NCI-H345 (cell line): ENCODE results near the gene EIF3K.
"Not testable (repeated sequence)": the region's sequence is repeated elsewhere in the genome, so short reads cannot be mapped to it uniquely, and the experiment has no call there.

Experiments
- DNase-seq: peaks from one replicate; lab custom pipeline; 2025; lab: John Stamatoyannopoulos, UW

EIF3K gene, protein sequence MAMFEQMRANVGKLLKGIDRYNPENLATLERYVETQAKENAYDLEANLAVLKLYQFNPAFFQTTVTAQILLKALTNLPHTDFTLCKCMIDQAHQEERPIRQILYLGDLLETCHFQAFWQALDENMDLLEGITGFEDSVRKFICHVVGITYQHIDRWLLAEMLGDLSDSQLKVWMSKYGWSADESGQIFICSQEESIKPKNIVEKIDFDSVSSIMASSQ

DNA sequence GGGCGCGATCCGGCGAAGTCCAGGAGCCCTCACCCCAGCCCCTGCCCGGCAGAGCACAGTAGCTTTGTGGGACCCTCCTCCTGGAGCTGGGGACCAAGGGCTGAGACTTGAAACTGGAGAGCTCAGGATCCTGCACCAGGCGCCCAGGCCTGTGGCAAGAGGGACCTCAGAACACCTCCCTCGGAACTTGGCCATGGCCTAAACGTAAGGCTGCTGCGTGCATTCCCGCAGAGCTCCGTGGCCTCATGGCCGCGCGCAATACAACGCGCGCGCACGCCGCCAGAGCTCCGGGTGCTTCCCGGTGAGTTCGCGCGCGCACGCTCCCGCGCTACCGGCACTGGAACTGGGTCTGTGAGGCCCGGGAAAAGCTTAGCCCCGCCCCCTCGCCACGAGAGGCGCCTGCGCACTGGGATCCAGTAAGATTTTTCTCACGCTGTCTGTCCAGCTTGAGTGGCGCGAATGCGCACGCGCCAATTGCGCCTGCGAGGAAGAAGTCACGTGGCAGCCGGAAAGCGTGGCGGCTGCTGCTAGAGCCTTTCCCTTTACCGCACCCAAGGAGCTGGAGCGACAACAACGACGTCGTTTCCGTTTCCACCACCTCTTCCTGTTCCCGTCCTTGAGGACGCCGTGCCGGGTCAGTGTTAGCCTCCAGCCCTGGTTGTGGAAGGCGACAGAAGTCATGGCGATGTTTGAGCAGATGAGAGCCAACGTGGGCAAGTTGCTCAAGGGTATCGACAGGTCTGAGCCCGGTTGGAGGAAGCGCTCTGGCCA, at the start of gene EIF3K:
Gene EIF3K (plus strand): TSS at position 599 of the 771 bp plus-strand sequence. CDS start 81 bp downstream, at position 680.
- DNase-seq, result peak; percentile 100

DNA sequence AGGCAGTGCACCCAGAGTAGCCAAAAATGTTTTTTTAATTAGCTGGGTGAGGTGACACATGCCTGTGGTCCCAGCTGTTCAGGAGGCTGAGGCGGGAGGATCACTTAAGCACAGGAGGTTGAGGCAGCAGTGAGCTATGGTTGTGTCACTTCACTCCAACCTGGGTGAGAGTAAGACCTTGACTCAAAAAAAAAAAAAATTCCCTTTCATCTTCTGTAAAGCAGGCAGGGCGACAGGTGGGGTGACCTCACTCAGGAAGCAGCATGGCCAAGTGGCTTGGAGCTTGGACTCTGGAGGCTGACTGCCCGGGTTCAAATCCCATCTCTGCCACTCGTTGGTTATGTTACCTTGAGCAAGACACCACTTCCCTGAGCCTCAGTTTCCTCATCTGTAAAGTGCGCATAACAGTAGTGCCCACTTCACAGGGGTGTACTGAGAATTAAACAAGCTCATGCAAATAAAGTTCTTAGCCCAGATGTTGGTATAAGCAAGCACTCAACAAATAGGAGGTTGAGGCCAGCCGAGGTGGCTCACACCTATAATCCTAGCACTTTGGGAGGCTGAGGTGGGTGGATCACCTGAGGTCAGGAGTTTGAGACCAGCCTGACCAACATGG, 49.5 kb upstream of the EIF3K start:
- DNase-seq, result no peak

DNA sequence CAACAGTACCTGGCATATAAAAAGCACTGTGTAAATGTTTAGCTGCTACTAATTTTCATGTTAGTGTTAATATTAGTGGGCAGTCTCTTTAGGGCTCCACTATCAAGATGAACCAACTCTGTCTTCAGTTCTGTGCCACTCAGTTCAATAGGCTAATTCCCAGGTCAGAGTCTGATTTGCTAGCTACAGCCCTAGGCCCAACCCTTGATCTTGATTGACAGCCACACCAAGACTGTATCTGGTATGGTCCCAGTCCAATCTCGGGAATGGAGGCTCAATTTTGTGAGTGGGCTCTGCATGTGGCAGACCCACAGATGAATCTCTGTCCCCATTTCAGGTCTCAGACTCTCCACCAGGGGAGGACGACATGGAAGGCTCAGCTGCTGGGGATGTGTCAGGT, 47.3 kb upstream of the EIF3K start:
- no peak for DNase-seq

DNA sequence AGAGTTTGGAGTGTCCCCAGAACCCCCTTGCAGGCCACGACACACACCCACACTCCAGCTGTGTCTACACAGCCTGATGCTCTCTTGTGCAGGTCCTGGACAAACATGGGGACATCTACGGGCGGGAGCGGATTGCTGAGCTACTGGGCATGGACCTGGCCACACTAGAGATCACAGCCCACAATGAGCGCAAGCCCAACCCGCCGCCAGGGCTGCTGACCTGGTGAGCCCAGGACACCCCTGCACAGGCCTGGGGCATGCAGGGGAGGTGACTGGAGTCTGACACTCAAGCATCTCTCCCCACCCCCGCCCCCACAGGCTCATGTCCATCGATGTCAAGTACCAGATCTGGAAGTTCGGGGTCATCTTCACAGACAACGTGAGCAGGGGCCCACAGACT, 41.2 kb upstream of the EIF3K start:
- no peak for DNase-seq

DNA sequence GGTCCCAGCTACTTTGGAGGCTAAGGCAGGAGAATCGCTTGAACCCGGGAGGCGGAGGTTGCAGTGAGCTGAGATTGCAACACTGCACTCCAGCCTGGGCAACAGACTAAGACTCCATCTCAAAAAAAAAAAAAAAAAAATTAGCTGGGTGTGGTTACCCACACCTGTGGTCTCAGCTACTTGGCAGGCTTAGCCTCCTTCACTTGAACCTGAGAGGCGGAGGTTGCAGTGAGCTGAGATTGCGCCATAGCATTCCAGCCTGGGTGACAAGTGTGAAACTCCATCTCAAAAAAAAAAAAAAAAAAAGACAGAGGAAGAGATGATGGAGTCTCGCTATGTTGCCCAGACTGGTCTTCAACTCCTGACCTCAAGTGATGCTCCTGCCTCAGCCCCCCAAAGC, 39.7 kb upstream of the EIF3K start:
- not testable (repeated sequence) for DNase-seq

DNA sequence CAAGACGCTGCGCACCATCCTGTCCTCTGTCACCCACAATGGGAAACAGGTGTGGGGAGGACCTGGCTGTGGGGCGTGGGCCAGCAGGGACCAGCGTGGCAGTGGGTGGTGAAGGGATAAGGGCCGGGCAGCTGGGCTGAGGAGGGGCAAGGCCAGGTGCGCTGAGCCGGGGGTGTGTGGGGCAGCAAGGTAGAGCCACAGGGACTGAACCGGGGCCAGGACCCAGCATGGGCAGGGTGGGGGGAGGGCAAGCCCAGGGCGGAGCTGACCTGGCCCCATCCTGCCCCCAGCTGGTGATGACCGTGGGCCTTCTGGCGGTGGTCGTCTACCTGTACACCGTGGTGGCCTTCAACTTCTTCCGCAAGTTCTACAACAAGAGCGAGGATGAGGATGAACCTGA, 38.9 kb upstream of the EIF3K start:
- DNase-seq, result no peak

DNA sequence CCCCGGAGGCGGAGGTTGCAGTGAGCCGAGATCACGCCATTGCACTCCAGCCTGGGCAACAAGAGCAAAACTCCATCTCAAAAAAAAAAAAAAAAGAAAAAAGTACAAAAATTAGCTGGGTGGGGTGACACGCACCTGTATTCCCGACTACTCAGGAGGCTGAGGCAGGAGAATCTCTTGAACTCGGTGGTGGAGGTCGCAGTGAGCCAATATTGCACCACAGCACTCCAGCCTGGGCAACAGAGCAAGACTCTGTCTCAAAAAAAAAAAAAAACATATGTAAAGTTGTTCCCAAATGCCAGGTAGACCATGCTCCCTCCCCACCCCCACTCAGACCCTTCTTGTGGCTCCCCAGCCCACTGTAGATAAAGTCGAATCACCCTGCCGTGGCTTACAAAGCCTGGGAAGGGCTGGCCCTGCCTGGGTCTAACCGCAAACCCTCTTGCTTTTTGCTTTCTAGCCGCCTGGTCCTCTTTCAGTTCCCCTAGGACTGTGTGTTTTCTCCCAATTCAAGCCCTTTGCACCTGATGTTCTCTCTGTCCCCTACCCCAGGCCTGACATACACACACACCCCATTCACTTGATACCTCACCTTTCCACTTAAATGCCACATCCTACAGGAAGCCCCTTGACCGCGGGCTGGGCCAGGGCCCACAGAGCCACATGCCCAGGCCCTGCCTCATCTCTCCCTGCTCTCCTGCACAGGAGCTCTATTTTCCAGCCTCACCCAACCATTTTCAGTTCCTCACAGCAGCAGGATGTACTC, 35.6 kb upstream of the EIF3K start:
- no peak for DNase-seq

DNA sequence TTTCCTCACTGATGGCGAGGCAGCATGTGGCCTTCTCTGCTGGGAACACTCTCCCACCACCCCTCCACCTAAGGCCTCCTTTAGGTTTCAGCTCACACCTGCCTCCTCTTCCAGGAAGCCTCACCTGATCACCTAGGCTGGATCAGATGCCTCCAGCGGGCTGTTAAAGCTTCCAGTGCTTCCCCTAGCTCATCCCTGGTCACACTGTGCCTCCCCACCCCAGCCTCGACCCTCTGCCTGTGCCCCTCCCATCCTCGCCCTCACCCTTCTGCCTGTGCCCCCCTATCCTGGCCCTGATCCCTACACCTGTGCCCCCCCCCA, 35.0 kb upstream of the EIF3K start:
- no peak for DNase-seq

DNA sequence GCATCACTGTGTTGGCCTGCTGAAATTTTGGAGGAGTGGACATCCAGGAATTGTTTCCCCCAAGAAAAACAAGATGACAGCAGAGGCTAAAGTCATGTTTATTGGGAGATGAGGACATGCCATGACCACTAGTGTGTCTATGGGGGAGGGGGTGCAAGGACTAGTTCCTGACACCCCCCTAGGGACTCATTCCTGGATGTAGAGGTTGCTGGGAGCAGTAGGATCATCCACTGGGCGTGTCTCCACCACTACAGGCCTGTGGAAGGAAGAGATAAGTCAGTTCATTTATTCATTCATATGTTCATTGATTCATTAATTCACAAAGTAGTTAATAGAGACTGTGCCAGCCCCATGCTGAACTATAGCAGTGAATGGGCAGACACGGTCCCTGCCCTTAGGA, 31.4 kb upstream of the EIF3K start:
- DNase-seq, result no peak

DNA sequence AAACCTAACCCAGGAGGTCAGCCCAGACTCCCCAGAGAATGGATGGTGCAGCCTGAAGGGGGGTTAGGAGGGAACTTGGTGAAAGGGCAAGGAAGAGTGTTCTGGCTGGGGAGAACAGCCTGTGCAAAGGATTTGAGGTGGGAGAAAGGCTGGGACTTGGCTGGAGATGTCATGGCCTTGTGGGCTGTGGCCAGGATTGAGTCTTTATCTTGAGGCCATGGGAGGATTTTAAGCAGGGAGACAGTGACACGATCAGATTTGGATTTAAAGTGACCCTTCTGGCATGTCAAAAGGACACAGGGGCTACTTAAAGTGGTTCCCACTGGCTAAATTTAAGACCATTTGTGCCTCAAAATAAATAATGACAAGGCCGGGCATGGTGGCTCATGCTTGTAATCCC, 30.9 kb upstream of the EIF3K start:
- no peak for DNase-seq

DNA sequence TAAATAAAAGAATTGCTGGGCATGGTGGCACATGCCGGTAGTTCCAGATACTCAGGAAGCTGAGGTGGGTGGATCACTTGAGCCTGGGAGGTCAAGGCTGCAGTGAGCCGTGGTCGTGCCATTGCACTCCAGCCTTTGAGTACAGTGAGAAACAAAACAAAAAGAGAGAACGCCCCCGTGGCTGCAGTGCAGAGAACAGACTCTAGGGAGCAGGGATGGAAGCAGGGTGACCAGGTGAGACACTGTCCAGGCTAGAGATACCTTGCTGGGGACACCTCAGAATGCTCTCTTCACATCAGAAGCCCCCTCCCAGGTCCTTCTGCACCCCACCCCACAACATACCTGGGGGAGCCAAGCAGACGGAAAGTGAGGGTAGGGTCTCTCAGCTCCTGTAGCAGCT, 26.0 kb upstream of the EIF3K start:
- DNase-seq, result no peak

DNA sequence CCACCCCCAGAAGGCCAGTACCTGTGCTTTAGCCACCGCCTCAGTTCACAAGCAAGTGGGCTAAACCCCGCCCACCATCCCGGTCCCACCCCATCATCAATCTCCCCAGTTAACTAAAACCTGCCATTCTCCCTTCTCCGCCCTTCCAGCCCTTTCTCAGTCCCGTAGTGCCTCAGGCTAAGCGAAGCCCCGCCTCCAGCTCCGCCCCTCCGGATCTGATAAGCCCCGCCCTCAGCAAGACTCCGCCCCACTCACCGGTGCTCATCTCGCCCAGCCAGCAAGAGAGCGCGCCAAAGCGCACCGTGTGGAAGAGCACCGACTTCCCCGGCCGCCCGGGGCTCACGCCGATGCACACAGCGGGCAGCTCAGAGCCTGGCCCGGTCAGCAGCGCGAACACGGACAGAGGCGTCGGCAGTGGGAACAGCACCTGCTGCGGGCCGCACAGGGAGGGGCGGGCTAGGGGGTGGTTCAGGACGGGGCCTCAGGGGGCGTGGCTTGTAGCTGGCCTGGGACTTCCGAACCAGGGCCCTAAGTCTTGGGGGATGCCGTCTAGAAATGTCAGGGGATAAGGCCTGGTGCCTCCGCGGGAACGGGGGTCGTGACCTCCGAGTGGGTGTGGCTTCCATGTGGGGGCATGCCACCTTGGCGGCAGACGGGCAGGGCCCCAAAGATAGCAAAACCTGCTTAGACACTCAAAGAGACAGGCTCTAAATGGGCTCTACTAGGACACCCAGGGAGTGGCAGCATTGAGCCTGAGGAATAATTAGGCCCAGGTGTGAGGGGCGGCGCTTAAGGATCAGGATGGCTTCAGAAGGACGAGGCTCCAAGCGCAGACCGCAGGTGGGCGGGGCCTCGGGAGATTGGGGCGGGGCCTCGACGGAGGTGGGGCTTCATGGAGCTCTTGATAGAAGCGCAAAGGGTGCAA, 22.7 kb upstream of the EIF3K start:
- DNase-seq, result peak; percentile 95

DNA sequence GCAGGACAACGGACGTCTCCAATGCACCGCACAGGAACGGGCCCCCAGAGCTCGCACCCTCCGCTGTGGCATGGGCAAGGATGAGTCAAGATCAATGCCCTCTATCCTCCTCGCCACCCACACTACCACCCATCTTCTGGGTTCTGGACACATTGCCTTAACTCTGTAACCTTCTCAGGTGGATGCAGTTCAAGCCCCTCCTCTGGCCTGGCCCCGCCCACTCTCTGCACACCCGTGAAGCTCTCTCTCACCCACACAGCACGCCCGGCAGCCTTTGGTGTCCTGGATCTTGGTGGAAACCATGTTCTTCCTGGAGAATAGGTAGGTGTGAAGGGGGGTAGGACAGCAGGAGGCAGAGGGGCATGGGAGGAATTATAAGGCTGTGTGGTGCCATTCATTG, 21.9 kb upstream of the EIF3K start:
- DNase-seq, result no peak

DNA sequence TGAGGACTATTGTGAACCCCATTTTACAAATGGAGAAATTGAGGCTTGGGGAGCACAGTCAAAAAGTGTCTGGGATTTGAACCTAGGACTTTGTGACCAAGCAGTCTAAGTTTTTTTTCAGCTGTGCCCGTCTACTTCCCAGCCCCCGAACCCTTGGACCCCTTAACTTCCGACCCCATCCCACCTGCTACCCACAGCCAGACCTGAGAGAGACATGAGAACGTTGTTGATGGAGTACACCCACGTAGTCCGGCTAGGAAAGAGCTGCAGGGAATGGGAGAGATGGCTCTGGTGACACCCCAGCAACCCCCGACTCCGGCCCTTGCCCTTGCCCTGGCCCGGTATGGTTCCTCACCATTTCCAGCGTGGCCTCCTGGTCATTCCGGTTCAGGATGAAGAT, 19.3 kb upstream of the EIF3K start:
- no peak for DNase-seq

DNA sequence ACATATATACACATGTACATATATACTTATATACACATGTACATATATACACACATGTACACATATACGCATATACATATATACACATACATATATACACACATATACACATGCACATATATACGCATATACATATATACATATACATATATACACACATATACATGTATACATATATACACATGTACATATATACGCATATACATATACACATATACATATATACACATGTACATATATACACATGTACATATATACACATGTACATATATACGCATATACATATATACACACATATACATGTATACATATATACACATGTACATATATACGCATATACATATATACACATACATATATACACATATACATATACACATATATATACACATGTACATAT, 16.1 kb upstream of the EIF3K start:
- DNase-seq, result not testable (repeated sequence)

DNA sequence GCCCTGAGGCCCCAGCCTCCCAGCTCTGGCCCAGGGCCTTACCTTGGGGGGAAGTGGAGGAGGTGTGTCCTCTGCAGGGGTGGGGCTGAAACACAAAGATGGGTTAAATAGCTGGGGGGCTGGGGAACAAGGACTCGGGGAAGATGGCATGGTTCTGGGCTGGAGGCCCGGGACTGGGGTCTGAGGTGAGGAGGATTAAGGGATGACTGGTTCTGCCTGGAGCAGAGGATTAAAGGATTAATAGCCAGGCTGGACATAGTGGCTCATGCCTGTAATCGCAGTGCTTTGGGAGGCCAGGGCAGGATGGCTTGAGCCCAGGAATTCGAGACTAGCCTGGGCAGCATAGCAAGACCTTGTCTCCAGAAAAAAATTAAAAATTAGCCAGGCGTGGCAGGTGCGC, 12.9 kb upstream of the EIF3K start:
- DNase-seq, result no peak

DNA sequence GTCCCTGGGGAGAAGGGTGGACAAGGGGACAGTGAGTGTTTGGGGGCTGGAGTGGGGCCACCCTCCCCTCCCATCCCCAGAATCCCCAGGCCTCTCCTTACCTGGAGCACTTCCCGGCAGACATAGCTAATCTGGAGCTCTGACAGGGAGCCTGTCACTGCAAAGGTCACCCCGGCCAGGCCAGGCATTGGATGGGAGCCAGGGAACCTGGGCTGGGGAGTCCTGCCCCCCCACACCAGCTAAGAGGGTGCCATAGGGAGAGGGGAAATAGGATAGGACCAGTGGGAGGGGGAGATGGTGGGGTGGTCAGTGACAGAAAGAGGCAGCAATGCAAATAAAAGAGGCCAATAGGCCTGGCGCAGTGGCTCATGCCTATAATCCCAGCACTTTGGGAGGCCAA, 4.7 kb upstream of the EIF3K start:
- DNase-seq, result no peak

DNA sequence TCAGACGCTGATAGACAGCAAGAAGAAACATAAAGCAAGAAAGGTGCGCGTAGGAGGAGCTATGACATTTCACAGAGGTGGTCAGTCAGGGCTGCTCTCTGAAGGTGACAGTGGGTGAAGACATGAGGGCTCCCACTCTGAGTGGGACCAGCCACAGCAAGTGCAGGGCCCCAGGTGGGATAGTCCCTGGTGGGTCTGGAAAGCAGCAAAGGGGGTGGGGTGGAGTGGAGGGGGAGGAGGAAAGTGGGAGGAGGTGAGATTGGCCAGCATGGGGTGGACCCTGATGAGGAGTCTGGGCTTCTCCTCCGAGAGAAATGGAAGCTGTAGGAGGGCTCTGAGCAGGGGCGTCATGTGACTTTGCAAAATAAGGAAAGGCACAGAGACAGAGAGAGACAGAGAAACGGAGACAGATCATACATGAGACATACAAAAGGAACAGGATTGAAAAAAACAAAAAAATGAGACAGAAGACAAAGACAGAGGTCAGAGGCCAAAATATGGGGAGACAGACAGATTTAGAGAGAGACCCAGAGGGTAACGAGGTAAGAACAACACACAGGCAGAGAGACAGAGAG, 3.9 kb upstream of the EIF3K start:
- no peak for DNase-seq

DNA sequence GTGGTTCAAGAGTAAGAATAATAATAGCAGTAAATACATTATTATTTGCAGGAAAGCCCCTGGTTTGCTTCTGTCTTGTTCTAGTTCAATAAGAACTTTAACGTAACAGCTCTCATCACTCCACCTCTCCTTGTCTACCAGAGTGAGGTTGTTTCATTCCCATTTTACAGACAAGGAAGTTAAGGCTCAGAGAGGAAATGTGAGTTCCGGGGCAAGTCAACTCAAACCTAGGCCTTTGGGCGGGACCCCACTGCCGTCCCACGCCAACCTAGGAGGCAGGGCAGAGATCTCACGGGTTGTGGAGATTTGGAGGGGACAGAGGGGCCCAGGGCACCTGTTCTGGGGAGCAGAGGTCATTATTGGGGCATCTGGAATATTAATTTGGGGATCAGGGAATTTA, 2.7 kb upstream of the EIF3K start:
- no peak for DNase-seq

DNA sequence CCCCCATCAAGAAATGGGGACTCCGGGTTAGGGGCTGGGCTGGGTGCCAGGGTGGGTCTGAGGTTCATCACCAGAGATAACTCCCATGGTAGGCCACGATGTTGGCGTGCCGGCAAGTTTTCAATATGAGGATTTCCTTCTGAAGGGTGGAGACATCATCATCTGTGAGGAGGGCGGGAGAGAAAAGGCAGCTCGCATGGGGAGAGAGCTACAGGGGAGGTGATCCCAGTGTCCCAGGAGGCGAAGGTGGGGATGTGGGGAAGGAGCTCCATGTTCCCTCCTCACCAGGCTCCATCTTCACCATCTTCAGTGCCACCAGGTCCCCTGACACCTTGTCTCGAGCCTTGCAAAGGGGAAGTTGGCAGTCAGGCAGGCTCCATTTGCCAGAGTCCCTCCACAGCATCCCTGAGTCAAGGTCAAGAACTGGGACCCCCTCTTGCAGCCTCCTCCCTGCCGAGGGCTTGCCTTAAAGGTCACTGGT, 1.7 kb upstream of the EIF3K start:
- DNase-seq, result no peak
